ENCODE measurements around the gene CFAP46. TPM values are rescaled to one million over a fixed set of nuclear protein-coding genes. Genes with fewer than 3 reads are reported as not detected.

Gene CFAP46
- total RNA-seq, 2 experiments from 2014 or later: 0.07 TPM; not detected in 1

DNA sequence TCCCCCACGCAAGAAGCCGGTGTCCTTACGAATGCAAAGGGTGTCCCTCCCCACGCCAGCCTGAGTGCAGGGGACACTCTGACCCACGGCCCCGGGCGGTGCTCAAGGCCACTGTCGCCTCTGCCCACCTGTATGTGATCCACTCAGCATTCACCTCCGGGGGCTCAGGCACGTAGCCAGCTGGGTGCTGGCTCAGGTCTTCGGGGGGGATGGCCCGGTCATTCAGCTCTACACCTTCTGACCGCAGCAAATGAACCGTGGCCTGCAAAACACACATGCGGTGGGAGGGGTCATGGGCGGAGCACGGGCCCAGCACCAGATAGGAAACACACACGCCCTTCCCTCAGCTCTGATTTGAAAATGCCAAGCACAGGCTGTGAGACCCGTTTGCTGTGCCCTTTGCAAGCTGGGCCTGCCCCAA, 25.9 kb downstream of the CFAP46 start:
- Mint-ChIP-seq H3K27ac (no peak overlapping the region), H3K4me1 (ENCODE audit: low read depth) (peaks cover 3% of the 10 kb centered on the region), H3K27me3 (no peaks in the 10 kb centered on the region), H3K9me3 (no peaks in the 10 kb centered on the region), H3K4me3 (no peak overlapping the region), H3K36me3 (no peaks in the 10 kb centered on the region)
- ChIA-PET POLR2A (no interaction called here), CTCF (no interaction called here)
- intact Hi-C loops (cut with micrococcal nuclease): no loop called here
- no peak for DNase-seq

DNA sequence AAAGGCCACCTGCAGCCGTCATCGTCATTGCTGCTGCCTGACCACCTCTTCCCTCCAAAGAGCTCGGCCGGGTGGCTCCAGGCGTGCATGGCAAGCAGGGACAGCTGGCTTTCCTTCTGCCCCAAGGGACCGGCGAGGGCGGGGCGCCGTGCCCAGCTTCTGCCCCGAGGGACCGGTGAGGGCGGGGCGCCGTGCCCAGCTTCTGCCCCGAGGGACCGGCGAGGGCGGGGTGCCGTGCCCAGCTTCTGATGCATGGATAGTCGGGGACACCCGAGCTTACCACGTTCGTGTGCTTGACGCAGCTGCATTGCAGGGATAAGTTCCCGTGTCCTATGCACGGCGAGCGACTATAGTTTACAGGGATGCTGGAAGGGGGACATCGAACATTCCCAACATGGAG, 27.0 kb downstream of the CFAP46 start:
- no peak for DNase-seq
- Mint-ChIP-seq H3K36me3 (no peaks in the 10 kb centered on the region), H3K4me1 (ENCODE audit: low read depth) (peaks cover 3% of the 10 kb centered on the region), H3K9me3 (no peaks in the 10 kb centered on the region), H3K4me3 (no peak overlapping the region), H3K27me3 (peaks cover 3% of the 10 kb centered on the region), H3K27ac (no peak overlapping the region)
- ChIA-PET CTCF (no interaction called here), POLR2A (no interaction called here)
- intact Hi-C loops (cut with micrococcal nuclease): no loop called here

DNA sequence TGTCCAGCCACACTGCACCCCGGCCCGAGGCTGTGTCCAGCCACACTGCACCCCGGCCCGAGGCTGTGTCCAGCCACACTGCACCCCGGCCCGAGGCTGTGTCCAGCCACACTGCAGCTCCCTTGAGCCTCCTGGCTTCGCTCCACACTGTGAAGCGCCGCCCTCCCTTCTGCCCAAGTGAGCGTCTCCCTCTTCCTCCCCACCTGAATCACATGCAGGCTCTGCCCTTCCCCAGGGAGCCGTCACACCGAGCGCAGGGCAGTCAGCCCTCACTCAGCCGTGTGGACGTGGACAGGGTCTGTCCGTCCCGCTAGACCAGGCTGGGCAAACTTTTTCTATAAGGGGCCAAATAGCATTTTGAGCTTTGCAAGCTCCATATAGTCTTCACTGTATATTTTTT, 27.6 kb downstream of the CFAP46 start:
- Mint-ChIP-seq H3K36me3 (no peaks in the 10 kb centered on the region), H3K4me3 (no peak overlapping the region), H3K27ac (no peak overlapping the region), H3K4me1 (ENCODE audit: low read depth) (peaks cover 3% of the 10 kb centered on the region), H3K27me3 (peaks cover 3% of the 10 kb centered on the region), H3K9me3 (no peaks in the 10 kb centered on the region)
- ChIA-PET CTCF (no interaction called here), POLR2A (no interaction called here)
- DNase-seq: no peak
- intact Hi-C loops (cut with micrococcal nuclease): no loop called here

DNA sequence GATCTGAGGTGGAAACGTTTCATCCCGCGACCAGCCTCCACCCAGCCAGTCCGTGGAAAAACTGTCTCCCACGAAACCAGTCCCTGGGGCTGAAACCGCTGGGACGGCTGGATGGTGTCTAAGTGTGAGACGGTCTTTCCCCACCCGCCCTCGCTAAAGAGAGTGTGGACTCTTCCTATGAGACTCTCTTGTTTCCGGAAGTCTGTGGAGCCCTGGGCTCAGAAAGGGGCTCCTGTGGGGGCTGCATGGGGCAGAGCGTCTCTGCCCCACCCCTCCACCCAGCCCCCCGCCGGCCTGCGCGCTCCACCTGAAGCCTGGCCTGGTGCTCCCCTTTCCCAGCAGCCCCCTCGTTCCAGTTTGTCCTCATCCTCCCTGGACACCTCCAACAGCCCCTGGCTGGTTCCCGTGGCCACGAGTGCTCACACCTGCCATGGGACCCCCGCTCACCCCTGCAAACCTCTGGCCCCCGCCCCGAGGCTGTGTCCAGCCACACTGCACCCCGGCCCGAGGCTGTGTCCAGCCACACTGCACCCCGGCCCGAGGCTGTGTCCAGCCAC, 28.7 kb downstream of the CFAP46 start:
- Mint-ChIP-seq H3K9me3 (no peaks in the 10 kb centered on the region), H3K27me3 (peaks cover 3% of the 10 kb centered on the region), H3K4me1 (ENCODE audit: low read depth) (peaks cover 3% of the 10 kb centered on the region), H3K27ac (no peak overlapping the region), H3K4me3 (no peak overlapping the region), H3K36me3 (no peaks in the 10 kb centered on the region)
- CTCF ChIA-PET: no interaction called here
- DNase-seq: no peak
- POLR2A ChIA-PET: no interaction called here
- intact Hi-C loops (cut with micrococcal nuclease): no loop called here

DNA sequence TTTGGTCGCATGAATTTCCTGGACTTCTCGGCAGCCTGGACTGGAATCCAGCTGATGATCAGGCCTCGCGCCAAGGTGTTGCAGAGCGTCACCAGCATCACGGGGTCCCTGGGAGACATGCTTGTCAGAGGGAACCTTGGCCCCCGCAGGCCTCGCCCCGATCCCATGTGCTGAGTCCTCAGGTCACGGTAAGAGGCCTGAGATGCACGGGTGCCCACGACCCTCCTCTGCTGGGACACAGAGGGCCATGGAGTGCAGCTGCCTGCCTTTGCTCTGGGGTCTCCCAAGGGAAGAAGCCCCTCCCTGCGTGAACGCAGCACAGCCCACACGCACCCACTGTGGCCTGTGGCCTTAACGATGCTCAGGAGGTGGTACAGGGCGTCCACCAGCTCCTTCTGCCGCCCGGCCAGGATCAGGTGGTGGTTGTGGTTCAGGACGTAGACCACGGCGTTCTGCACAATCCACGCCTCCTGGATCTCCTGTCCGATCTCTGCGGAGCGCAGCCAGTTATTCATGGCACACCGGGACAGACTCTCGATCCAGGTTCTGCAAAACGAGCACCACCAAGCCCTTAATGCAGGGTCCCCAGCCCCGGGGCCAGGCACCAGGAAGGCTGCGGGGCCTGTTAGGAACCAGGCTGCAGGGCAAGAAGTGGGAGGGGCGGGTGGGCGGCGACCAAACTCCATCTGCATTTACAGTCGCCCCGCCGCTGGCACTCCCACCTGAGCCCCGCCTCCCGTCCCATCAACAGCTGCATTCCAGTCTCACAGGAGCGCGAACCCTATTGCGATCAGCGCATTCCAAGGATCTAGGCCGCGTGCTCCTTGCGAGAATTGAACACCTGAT, 29.4 kb downstream of the CFAP46 start:
- no peak overlapping the region for H3K27ac Mint-ChIP-seq
- CTCF ChIA-PET: no interaction called here

DNA sequence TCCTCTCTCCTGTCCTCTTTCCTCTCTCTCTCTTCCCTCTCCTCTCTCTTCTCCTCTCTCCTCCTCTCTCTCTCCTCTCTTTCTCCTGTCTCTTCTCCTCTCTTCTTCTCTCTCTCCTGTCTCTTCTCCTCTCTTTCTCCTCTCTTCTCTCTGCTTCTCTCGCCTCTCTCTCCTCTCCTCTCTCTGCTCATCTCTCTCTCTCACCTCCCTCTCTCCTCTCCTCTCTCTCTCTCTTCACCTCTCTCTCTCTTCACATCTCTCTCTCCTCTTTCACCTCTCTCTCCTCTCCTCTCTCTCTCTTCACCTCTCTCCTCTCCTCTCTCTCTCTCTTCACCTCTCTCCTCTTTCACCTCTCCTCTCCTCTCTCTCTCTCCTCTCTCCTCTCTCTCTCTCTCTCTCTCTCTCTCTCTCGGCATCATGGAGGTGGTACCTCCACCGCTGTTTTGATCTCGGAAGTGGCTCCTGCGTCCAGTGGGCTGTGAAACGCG, 30.1 kb downstream of the CFAP46 start:
- DNase-seq: no peak
- H3K9me3 Mint-ChIP-seq: no peaks in the 10 kb centered on the region
- peaks cover 3% of the 10 kb centered on the region for H3K4me1 Mint-ChIP-seq (ENCODE audit: low read depth)
- intact Hi-C loops (cut with micrococcal nuclease): no loop called here
- H3K27me3 Mint-ChIP-seq: peaks cover 3% of the 10 kb centered on the region
- no peak overlapping the region for H3K27ac Mint-ChIP-seq
- ChIA-PET POLR2A (interaction anchor here (0.6 kb wide), 1 partner anchor 180 kb away, joined by 3 read pairs; no protein-coding TSS in a partner anchor), CTCF (no interaction called here)
- no peak overlapping the region for H3K4me3 Mint-ChIP-seq
- no peaks in the 10 kb centered on the region for H3K36me3 Mint-ChIP-seq

More for the DNA sequence above, 29.4 kb downstream of the CFAP46 start:
- Mint-ChIP-seq H3K27me3 (peaks cover 3% of the 10 kb centered on the region), H3K36me3 (no peaks in the 10 kb centered on the region), H3K9me3 (no peaks in the 10 kb centered on the region), H3K4me3 (no peak overlapping the region), H3K4me1 (ENCODE audit: low read depth) (peaks cover 3% of the 10 kb centered on the region)
- DNase-seq: no peak
- intact Hi-C loops (cut with micrococcal nuclease): no loop called here
- POLR2A ChIA-PET: interaction anchor here (0.6 kb wide), 1 partner anchor 179 kb away, joined by 3 read pairs; no protein-coding TSS in a partner anchor

DNA sequence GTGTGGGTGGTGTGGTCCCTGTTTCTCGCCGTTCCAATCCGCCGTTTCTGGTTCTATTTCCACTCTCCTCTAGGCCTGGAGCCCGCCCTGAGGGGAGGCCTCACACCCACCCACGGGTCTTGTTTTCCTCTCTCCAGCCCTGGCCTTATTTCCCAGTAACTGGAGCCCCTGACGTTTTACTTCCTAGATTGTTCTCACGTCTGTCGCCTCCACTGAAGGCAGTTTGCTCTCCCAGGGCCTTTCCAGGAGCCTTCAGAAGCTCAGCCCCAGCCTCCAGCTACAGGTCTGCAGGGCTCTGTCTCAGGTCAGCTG, 30.6 kb downstream of the CFAP46 start:
- ChIA-PET CTCF (no interaction called here), POLR2A (no interaction called here)
- Mint-ChIP-seq H3K4me1 (ENCODE audit: low read depth) (peaks cover 3% of the 10 kb centered on the region), H3K27ac (no peak overlapping the region), H3K27me3 (peaks cover 3% of the 10 kb centered on the region), H3K9me3 (no peaks in the 10 kb centered on the region), H3K4me3 (no peak overlapping the region), H3K36me3 (no peaks in the 10 kb centered on the region)
- no peak for DNase-seq
- intact Hi-C loops (cut with micrococcal nuclease): no loop called here

DNA sequence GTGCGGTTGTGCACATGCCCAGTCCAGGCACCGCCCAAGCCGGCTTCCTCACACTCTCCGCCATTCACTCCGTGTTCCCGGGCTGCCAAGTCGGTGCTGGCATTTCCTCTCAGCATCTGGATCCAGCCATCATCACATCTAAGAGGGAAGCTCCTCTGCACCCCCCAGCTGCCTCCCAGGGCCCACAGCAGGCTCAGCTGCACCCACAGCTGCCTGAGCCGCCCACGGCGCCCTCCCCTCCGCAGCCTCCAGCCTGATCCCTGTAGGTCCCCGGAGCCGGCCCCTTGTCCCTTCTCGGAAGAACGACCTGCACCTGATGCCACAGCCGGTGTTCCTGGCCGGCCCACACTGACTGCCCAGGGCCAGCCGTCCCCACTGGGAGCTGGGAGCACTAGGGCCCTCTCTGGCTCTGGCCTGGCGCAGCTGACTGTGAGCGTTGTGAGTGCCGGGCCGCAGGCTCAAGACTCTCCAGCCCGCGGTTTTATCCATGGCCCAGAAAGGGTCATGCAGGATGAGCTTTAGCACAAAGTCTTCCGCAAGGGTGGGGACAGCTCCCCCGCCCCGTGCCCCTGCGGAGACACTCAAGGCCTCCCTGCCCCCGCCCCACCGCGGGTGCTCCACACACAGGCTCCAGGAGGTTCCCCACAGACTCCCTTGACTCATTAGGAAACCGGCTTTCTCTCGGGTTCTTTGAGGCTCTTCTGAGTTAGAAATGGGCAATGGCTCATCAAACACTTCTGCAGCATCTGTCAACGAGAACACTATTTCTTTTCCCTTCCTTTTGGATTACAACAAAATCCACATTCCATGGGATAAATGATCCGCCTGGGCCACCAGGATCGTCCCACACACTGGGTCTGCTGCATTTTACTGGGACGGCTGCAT, 31.2 kb downstream of the CFAP46 start:
- Mint-ChIP-seq H3K4me3 (no peak overlapping the region), H3K9me3 (no peaks in the 10 kb centered on the region), H3K4me1 (ENCODE audit: low read depth) (peaks cover 3% of the 10 kb centered on the region), H3K36me3 (no peaks in the 10 kb centered on the region), H3K27me3 (peaks cover 3% of the 10 kb centered on the region), H3K27ac (no peak overlapping the region)
- POLR2A ChIA-PET: no interaction called here
- DNase-seq: no peak
- CTCF ChIA-PET: no interaction called here
- intact Hi-C loops (cut with micrococcal nuclease): no loop called here

DNA sequence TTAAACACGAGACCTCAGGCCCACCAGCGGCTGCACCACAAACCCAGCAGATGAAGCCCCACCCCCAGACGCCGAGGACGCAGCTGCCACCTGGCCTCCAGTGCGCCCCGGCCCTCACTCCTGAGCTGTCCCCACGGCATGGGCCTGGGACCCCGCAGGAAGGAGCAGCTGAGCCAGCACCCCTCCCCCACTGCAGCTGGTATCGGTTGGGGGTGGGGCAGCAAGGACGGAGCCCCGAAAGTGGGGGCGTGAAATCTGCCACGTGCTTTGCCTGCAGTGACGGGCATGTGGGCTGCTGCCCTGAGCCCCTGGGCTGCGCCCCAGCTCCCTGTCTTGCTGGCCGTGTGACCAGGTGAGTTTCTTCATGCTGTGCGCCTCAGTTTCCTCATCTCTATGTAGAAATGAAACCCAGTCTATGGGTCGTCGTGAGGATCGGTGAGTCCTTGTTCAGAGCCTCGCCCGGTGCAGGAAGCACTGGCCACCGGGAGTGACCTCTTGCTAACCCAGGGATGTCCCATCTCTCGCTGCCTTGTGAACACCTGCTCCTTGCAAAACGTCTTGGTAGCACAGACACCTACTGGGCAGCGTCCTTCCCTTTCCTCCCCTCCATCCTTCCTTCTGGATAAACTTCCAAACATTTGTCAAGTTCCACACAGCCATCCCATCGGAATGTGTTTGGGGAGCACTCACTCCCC, 32.0 kb downstream of the CFAP46 start:
- Mint-ChIP-seq H3K36me3 (no peaks in the 10 kb centered on the region), H3K9me3 (no peaks in the 10 kb centered on the region), H3K4me1 (ENCODE audit: low read depth) (peaks cover 5% of the 10 kb centered on the region), H3K4me3 (no peak overlapping the region), H3K27me3 (peaks cover 3% of the 10 kb centered on the region), H3K27ac (no peak overlapping the region)
- DNase-seq: no peak
- POLR2A ChIA-PET: no interaction called here
- CTCF ChIA-PET: interaction anchor here (0.6 kb wide), 1 partner anchor 19 kb away, joined by 3 read pairs; no protein-coding TSS in a partner anchor
- intact Hi-C loops (cut with micrococcal nuclease): no loop called here

DNA sequence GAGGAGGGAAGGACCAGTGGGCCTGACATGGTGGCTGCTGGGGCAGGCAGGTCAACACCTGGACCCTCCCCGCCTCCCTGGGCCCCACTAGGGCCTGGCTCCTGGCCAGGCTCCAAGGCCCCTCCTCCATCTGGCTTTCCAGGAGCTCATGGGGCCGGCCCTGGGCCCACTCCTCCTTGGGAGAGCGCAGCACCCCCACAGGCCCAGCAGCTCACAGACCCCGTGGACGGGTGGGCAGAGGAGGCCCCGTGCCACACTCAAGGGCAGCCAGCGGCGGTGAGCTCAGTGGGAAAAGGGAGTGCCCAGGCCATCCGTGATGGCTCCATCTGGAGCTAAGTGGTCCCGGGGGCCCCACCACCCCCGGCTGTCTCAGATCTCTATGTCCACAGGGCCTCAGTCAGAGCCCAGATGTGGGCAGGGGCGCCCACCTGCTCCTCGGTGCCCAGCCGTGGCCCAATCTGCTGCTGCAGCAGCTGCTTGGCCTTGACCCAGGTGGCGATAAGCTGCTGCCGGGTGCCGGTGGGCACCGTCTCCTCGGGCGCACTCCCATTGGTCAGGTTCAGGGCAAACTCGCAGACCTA, 32.8 kb downstream of the CFAP46 start:
- intact Hi-C loops (cut with micrococcal nuclease): no loop called here
- peaks cover 12% of the 10 kb centered on the region for H3K4me1 Mint-ChIP-seq (ENCODE audit: low read depth)
- ChIA-PET CTCF (interaction anchor here (0.6 kb wide), 1 partner anchor 18 kb away, joined by 3 read pairs; no protein-coding TSS in a partner anchor), POLR2A (no interaction called here)
- no peaks in the 10 kb centered on the region for H3K9me3 Mint-ChIP-seq
- no peak overlapping the region for H3K27ac Mint-ChIP-seq
- no peak for DNase-seq
- H3K4me3 Mint-ChIP-seq: no peak overlapping the region
- H3K36me3 Mint-ChIP-seq: no peaks in the 10 kb centered on the region
- peaks cover 3% of the 10 kb centered on the region for H3K27me3 Mint-ChIP-seq

DNA sequence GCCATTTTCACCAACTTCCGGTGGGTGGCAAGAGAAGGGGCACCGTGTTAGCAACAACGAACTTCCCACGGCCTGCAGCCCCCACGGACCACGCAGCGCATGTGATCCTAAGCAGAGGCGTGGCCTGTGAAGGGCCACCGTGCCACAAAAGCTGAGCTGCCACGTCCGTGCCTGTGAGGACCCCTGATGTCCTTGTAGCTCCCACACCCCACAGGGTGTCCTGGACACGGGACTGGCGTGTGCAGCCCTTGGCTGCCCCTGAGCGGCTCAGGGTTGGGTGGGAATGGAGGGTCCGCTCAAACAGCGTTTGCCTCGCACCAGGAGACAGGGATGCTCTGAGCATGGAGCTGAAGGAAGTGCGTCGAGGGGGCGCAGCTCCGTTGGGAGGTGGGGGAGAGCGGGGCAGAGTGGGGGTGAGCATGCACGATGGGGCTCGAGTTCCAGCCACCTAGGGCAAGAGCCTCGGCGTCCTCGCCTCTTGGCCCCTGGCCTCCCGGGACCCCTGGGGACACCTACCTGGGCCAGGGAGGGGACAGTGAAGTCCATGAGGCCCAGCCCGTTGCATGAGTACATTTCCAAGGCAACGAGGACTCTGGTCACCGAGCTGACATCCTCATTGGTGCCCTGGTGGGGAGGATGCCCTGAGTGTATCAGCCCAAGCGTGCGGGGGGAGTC, 33.6 kb downstream of the CFAP46 start:
- intact Hi-C loops (cut with micrococcal nuclease): no loop called here
- ChIA-PET POLR2A (no interaction called here), CTCF (no interaction called here)
- Mint-ChIP-seq H3K36me3 (no peaks in the 10 kb centered on the region), H3K27me3 (peaks cover 3% of the 10 kb centered on the region), H3K9me3 (no peaks in the 10 kb centered on the region), H3K4me1 (ENCODE audit: low read depth) (peaks cover 17% of the 10 kb centered on the region), H3K4me3 (no peak overlapping the region), H3K27ac (no peak overlapping the region)
- no peak for DNase-seq
